ENCODE measurements around the gene AKAP8. TPM values are rescaled to one million over a fixed set of nuclear protein-coding genes. Genes with fewer than 3 reads are reported as not detected.
"Not testable (repeated sequence)": the region's sequence is repeated elsewhere in the genome, so short reads cannot be mapped to it uniquely, and the experiment has no call there.

The AKAP8 gene
- total RNA-seq, 1 experiment from 2014 or later = 59.5 TPM

GRCh38 chr19:15412832-15413231, 33.2 kb upstream of the AKAP8 start:
- H3K36me3 Mint-ChIP-seq (ENCODE audit: insufficient read depth in 1 of 3, low read depth in 3 of 3) = peaks cover 16 to 52% (median 41%) of the 10 kb centered on the region in 3 experiments
- Histone ChIP-seq H2AK5ac (ENCODE audit: insufficient read length, low read length) (no peak overlapping the region), H3K18ac (ENCODE audit: insufficient read length, low read depth, low read length) (no peak overlapping the region), H3K27ac (ENCODE audit: insufficient read length, low read depth, low read length) (no peak overlapping the region), H4K20me1 (ENCODE audit: control insufficient read depth, insufficient read depth, insufficient read length) (no peaks in the 10 kb centered on the region), H2BK15ac (ENCODE audit: low read depth, low read length) (no peak overlapping the region), H3K27me3 (ENCODE audit: insufficient read depth, low read length) (no peaks in the 10 kb centered on the region), H4K91ac (ENCODE audit: insufficient read length, low read depth, low read length) (no peak overlapping the region), H3K4me1 (ENCODE audit: insufficient read depth, low read length) (0 out of 2 replicates have a peak, but pooled peaks cover 2% of the 10 kb centered on the region), H2BK12ac (ENCODE audit: insufficient read length, low read depth, low read length) (no peak overlapping the region), H3K14ac (ENCODE audit: insufficient read depth, low read length) (no peak overlapping the region), H2AFZ (ENCODE audit: low read length) (no peak overlapping the region), H3K79me2 (ENCODE audit: insufficient read depth, low read length) (peaks cover 61% of the 10 kb centered on the region), H4K5ac (ENCODE audit: insufficient read length, low read depth, low read length) (no peak overlapping the region), H2BK5ac (ENCODE audit: insufficient read length, low read length) (no peak overlapping the region), H3K9ac (ENCODE audit: extremely low read depth, insufficient read length, low read length) (no peak overlapping the region), H3K23ac (ENCODE audit: insufficient read length, low read depth, low read length) (no peak overlapping the region), H3K4me2 (ENCODE audit: insufficient read depth, insufficient read length, low read length) (no peak overlapping the region), H3T11ph (ENCODE audit: low read length) (no peak overlapping the region), H3K23me2 (ENCODE audit: insufficient read length, low read depth, low read length, poor library complexity, severe bottlenecking) (peaks cover 3% of the 10 kb centered on the region), H2BK120ac (ENCODE audit: low read depth, low read length, poor library complexity, severe bottlenecking) (no peak overlapping the region), H3K79me1 (ENCODE audit: insufficient read depth, low read depth, low read length, poor library complexity, severe bottlenecking) (peaks cover 13% of the 10 kb centered on the region), H3K9me3 (ENCODE audit: control insufficient read depth, low read depth, low read length) (no peaks in the 10 kb centered on the region), H4K8ac (replicated peaks; ENCODE audit: insufficient read length, low read depth, low read length) (no peak overlapping the region), H2BK20ac (ENCODE audit: low read depth, low read length, poor library complexity, severe bottlenecking) (no peak overlapping the region), H3K4ac (ENCODE audit: low read depth, low read length) (no peak overlapping the region), H3K56ac (ENCODE audit: insufficient read length, low read depth, low read length) (no peak overlapping the region)
- no peak for DNase-seq
- H3K4me1 Mint-ChIP-seq = peaks cover 20 to 22% of the 10 kb centered on the region in 2 experiments
- H3K27me3 Mint-ChIP-seq (ENCODE audit: low read depth) = no peaks in the 10 kb centered on the region
- peak overlapping the region in 2 of 3 experiments; percentile 45 to 88; a peak in 3 of 7 replicates for H3K27ac Mint-ChIP-seq
- no peaks in the 10 kb centered on the region for H3K9me3 Mint-ChIP-seq
- WGBS (ENCODE audit: extremely low coverage, insufficient read length, low lambda C conversion rate) = no CpG with 5 or more reads among the region's 4 CpGs
- no peak overlapping the region; a peak in 1 of 5 replicates for H3K4me3 Mint-ChIP-seq
- TF ChIP-seq, protein P1, sequence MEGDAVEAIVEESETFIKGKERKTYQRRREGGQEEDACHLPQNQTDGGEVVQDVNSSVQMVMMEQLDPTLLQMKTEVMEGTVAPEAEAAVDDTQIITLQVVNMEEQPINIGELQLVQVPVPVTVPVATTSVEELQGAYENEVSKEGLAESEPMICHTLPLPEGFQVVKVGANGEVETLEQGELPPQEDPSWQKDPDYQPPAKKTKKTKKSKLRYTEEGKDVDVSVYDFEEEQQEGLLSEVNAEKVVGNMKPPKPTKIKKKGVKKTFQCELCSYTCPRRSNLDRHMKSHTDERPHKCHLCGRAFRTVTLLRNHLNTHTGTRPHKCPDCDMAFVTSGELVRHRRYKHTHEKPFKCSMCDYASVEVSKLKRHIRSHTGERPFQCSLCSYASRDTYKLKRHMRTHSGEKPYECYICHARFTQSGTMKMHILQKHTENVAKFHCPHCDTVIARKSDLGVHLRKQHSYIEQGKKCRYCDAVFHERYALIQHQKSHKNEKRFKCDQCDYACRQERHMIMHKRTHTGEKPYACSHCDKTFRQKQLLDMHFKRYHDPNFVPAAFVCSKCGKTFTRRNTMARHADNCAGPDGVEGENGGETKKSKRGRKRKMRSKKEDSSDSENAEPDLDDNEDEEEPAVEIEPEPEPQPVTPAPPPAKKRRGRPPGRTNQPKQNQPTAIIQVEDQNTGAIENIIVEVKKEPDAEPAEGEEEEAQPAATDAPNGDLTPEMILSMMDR (conservative IDR thresholded peaks at IDR 0.05) = no peak

DNA sequence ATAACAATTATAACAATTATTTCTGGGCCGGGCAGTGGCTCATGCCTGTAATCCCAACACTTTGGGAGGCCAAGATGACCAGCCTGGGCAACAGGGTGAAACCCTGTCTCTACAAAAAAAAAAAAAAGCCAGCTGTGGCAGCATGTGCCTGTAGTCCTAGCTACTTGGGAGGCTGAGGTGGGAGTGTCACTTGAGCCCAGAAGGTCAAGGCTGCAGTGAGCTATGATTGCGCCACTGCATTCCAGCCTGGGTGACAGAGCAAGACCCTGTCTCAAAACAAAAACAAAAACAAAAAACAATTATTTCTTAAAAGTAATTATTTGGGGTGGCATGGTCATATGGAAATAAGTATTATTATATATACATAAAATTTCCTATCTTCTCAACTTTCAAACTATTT, 31.8 kb upstream of the AKAP8 start:
- not testable (repeated sequence) for H2BK15ac ChIP-seq (ENCODE audit: low read depth, low read length); H3K27ac Mint-ChIP-seq; H3K9me3 ChIP-seq (ENCODE audit: control insufficient read depth, low read depth, low read length); H2BK12ac ChIP-seq (ENCODE audit: insufficient read length, low read depth, low read length); H3K23me2 ChIP-seq (ENCODE audit: insufficient read length, low read depth, low read length, poor library complexity, severe bottlenecking); H2AFZ ChIP-seq (ENCODE audit: low read length); H3K27me3 Mint-ChIP-seq (ENCODE audit: low read depth); H3K14ac ChIP-seq (ENCODE audit: insufficient read depth, low read length); H3K56ac ChIP-seq (ENCODE audit: insufficient read length, low read depth, low read length); H2BK20ac ChIP-seq (ENCODE audit: low read depth, low read length, poor library complexity, severe bottlenecking); H2BK5ac ChIP-seq (ENCODE audit: insufficient read length, low read length); H3K9me3 Mint-ChIP-seq; H3K27ac ChIP-seq (ENCODE audit: insufficient read length, low read depth, low read length); H4K91ac ChIP-seq (ENCODE audit: insufficient read length, low read depth, low read length); H3K23ac ChIP-seq (ENCODE audit: insufficient read length, low read depth, low read length); H2AK5ac ChIP-seq (ENCODE audit: insufficient read length, low read length); H3K4me3 Mint-ChIP-seq; H3K9ac ChIP-seq (ENCODE audit: extremely low read depth, insufficient read length, low read length); H4K5ac ChIP-seq (ENCODE audit: insufficient read length, low read depth, low read length); H3K79me1 ChIP-seq (ENCODE audit: insufficient read depth, low read depth, low read length, poor library complexity, severe bottlenecking); H4K20me1 ChIP-seq (ENCODE audit: control insufficient read depth, insufficient read depth, insufficient read length); H3K27me3 ChIP-seq (ENCODE audit: insufficient read depth, low read length); H2BK120ac ChIP-seq (ENCODE audit: low read depth, low read length, poor library complexity, severe bottlenecking); H3K4ac ChIP-seq (ENCODE audit: low read depth, low read length); H3K4me1 ChIP-seq (ENCODE audit: insufficient read depth, low read length); H3K18ac ChIP-seq (ENCODE audit: insufficient read length, low read depth, low read length); DNase-seq; H3T11ph ChIP-seq (ENCODE audit: low read length); H3K4me2 ChIP-seq (ENCODE audit: insufficient read depth, insufficient read length, low read length); H4K8ac ChIP-seq (replicated peaks; ENCODE audit: insufficient read length, low read depth, low read length)
- Mint-ChIP-seq H3K36me3 (ENCODE audit: insufficient read depth in 1 of 3, low read depth in 3 of 3) (peaks cover 13 to 53% (median 36%) of the 10 kb centered on the region in 3 experiments; a peak in 6 of 7 replicates), H3K4me1 (peaks cover 11% of the 10 kb centered on the region in 2 experiments)
- WGBS (ENCODE audit: extremely low coverage, insufficient read length, low lambda C conversion rate) = no CpG with 5 or more reads among the region's 2 CpGs
- peaks cover 51% of the 10 kb centered on the region for H3K79me2 ChIP-seq (ENCODE audit: insufficient read depth, low read length)
